GM12875 (cell line): ENCODE measurements around the gene ARHGEF19.
"Not testable (repeated sequence)": the region's sequence is repeated elsewhere in the genome, so short reads cannot be mapped to it uniquely, and the experiment has no call there.

Experiments
- H3K4me3 ChIP-seq: one replicate; pipeline ENCODE4 v1.5.1; 2011; ENCODE audit warnings: low read depth, low read length, control low read depth
- CTCF ChIP-seq: IDR thresholded peaks from 2 replicates; pipeline ENCODE4 v1.5.1; 2011; ENCODE audit warnings: low read depth, mild to moderate bottlenecking, control low read depth, inconsistent platforms, low read length, moderate library complexity, borderline replicate concordance; ENCODE audit not compliant: insufficient read depth

The ARHGEF19 gene

GRCh38 chr1:16230744-16231143 lies 18.3 kb upstream of the ARHGEF19 start:
- H3K4me3 ChIP-seq, result no peak overlapping the region
- TF ChIP-seq CTCF, result no peak

GRCh38 chr1:16229976-16230740 lies 17.7 kb upstream of the ARHGEF19 start:
- no peak overlapping the region for H3K4me3 ChIP-seq
- no peak for TF ChIP-seq CTCF

- no peak for TF ChIP-seq CTCF
- no peak overlapping the region for H3K4me3 ChIP-seq
Observed at GRCh38 chr1:16226490-16227179, 14.2 kb upstream of the ARHGEF19 start.

- no peak for TF ChIP-seq CTCF
- H3K4me3 ChIP-seq, result no peak overlapping the region
Observed at GRCh38 chr1:16226129-16226489, 13.7 kb upstream of the ARHGEF19 start.

- no peak for TF ChIP-seq CTCF
- no peak overlapping the region for H3K4me3 ChIP-seq
Observed at GRCh38 chr1:16224472-16224871, 12.0 kb upstream of the ARHGEF19 start.

- not testable (repeated sequence) for H3K4me3 ChIP-seq
Observed at GRCh38 chr1:16222716-16223115, 10.3 kb upstream of the ARHGEF19 start.

GRCh38 chr1:16221499-16221898 lies 9.0 kb upstream of the ARHGEF19 start:
- no peak overlapping the region for H3K4me3 ChIP-seq
- no peak for TF ChIP-seq CTCF
